Measurements from ENCODE around the gene ZFAND2B. TPM values are rescaled to one million over a fixed set of nuclear protein-coding genes. Genes with fewer than 3 reads are reported as not detected.
A peak's percentile ranks its signal among the peaks of the same experiment; 100 is the strongest.

Gene ZFAND2B
- total and polyA plus RNA-seq, 3 experiments from 2014 or later = 32.4 to 86.0 (median 36.8) TPM

- POLR2A ChIA-PET = interaction anchor here (0.5 to 11.9 kb wide), 10 partner anchors 10 to 842 kb away, joined by 3 to 164 read pairs (median 8); partner anchors contain the start of genes ABCB6, ANKZF1, ATG9A and CNPPD1
- H3K4me1 Mint-ChIP-seq = peaks cover 75 to 81% (median 78%) of the 10 kb centered on the region in 3 donors
- peaks cover 0 to 6% of the 10 kb centered on the region in 2 donors for H3K27me3 Mint-ChIP-seq
- Histone ChIP-seq H3K27ac (ENCODE audit: low read depth, low read length) (peak overlapping the region; percentile 69), H3K4me1 (ENCODE audit: insufficient read depth, low read length) (peaks cover 74% of the 10 kb centered on the region), H3K27me3 (ENCODE audit: insufficient read depth, low read length, poor library complexity, severe bottlenecking) (no peaks in the 10 kb centered on the region), H3K4me3 (ENCODE audit: low read length) (peak overlapping the region; percentile 56), H3K36me3 (ENCODE audit: insufficient read depth, low read length) (peaks cover 35% of the 10 kb centered on the region), H3K9me3 (ENCODE audit: low read length) (no peaks in the 10 kb centered on the region)
- peak overlapping the region; percentile 84 to 99 (median 90) for H3K4me3 Mint-ChIP-seq
- peaks cover 4 to 65% (median 25%) of the 10 kb centered on the region in 3 donors for H3K36me3 Mint-ChIP-seq
- H3K27ac Mint-ChIP-seq = peak overlapping the region; percentile 85 to 98 (median 94)
- peak; percentile 23 to 66 (median 61) for DNase-seq
- CTCF ChIA-PET = interaction anchor here (0.7 to 12.3 kb wide), 18 partner anchors 10 to 96 kb away, joined by 3 to 136 read pairs (median 4); partner anchors contain the start of genes ANKZF1, ATG9A, DNAJB2 and NHEJ1
- peaks cover 0 to 2% (median 0%) of the 10 kb centered on the region in 5 donors for H3K9me3 Mint-ChIP-seq
Observed at GRCh38 chr2:219249203-219249980, 42.8 kb downstream of the ZFAND2B start.

GRCh38 chr2:219250049-219250781 lies 43.6 kb downstream of the ZFAND2B start:
- peak overlapping the region; percentile 84 to 99 (median 90) for H3K4me3 Mint-ChIP-seq
- POLR2A ChIA-PET = interaction anchor here (1.3 to 11.9 kb wide), 7 partner anchors 10 to 74 kb away, joined by 4 to 164 read pairs (median 9); partner anchors contain the start of genes ABCB6, ANKZF1, ATG9A and CNPPD1
- H3K4me1 Mint-ChIP-seq = peaks cover 74 to 79% (median 78%) of the 10 kb centered on the region in 3 donors
- peaks cover 0 to 5% of the 10 kb centered on the region in 2 donors for H3K27me3 Mint-ChIP-seq
- no peaks in the 10 kb centered on the region for H3K27me3 ChIP-seq (ENCODE audit: insufficient read depth, low read length, poor library complexity, severe bottlenecking)
- peaks cover 70% of the 10 kb centered on the region for H3K4me1 ChIP-seq (ENCODE audit: insufficient read depth, low read length)
- peaks cover 35% of the 10 kb centered on the region for H3K36me3 ChIP-seq (ENCODE audit: insufficient read depth, low read length)
- CTCF ChIA-PET = interaction anchor here (0.7 to 12.3 kb wide), 17 partner anchors 11 to 96 kb away, joined by 3 to 136 read pairs (median 4); partner anchors contain the start of genes ANKZF1, ATG9A, DNAJB2 and NHEJ1
- H3K36me3 Mint-ChIP-seq = peaks cover 4 to 69% (median 25%) of the 10 kb centered on the region in 3 donors
- peak overlapping the region; percentile 85 to 98 (median 94) for H3K27ac Mint-ChIP-seq
- peak in 1 of 5 donors; percentile 44 for DNase-seq
- H3K27ac ChIP-seq (ENCODE audit: low read depth, low read length) = peak overlapping the region; percentile 69
- H3K9me3 ChIP-seq (ENCODE audit: low read length) = no peaks in the 10 kb centered on the region
- peaks cover 0 to 2% (median 0%) of the 10 kb centered on the region in 5 donors for H3K9me3 Mint-ChIP-seq
- peak overlapping the region; percentile 56 for H3K4me3 ChIP-seq (ENCODE audit: low read length)

- H3K27me3 Mint-ChIP-seq = peaks cover 0 to 4% of the 10 kb centered on the region in 2 donors
- H3K27ac Mint-ChIP-seq = peak overlapping the region; percentile 45 to 98 (median 94)
Observed at GRCh38 chr2:219251656-219252055, 45.1 kb downstream of the ZFAND2B start.

GRCh38 chr2:219252084-219252483 lies 45.5 kb downstream of the ZFAND2B start:
- Mint-ChIP-seq H3K36me3 (peaks cover 4 to 66% (median 25%) of the 10 kb centered on the region in 3 donors), H3K27ac (peak overlapping the region; percentile 85 to 98 (median 96)), H3K9me3 (no peaks in the 10 kb centered on the region), H3K4me1 (peaks cover 63 to 69% (median 64%) of the 10 kb centered on the region in 3 donors), H3K27me3 (peaks cover 0 to 4% of the 10 kb centered on the region in 2 donors), H3K4me3 (peak overlapping the region; percentile 84 to 99 (median 89))
- Histone ChIP-seq H3K4me3 (ENCODE audit: low read length) (peak overlapping the region; percentile 99), H3K27me3 (ENCODE audit: insufficient read depth, low read length, poor library complexity, severe bottlenecking) (no peaks in the 10 kb centered on the region), H3K36me3 (ENCODE audit: insufficient read depth, low read length) (peaks cover 35% of the 10 kb centered on the region), H3K4me1 (ENCODE audit: insufficient read depth, low read length) (peaks cover 55% of the 10 kb centered on the region), H3K27ac (ENCODE audit: low read depth, low read length) (peak overlapping the region; percentile 95), H3K9me3 (ENCODE audit: low read length) (no peaks in the 10 kb centered on the region)
- CTCF ChIA-PET = interaction anchor here (0.6 to 12.3 kb wide), 11 partner anchors 9 to 76 kb away, joined by 3 to 136 read pairs (median 5); partner anchors contain the start of genes ANKZF1, ATG9A and DNAJB2
- peak in 2 of 5 donors; percentile 14 to 57 for DNase-seq
- POLR2A ChIA-PET = interaction anchor here (0.5 to 11.9 kb wide), 9 partner anchors 9 to 871 kb away, joined by 3 to 164 read pairs (median 4); partner anchors contain the start of genes ABCB6, ANKZF1, ATG9A and CNPPD1

More at GRCh38 chr2:219251656-219252055, 45.1 kb downstream of the ZFAND2B start:
- peak overlapping the region; percentile 95 for H3K27ac ChIP-seq (ENCODE audit: low read depth, low read length)
- CTCF ChIA-PET = interaction anchor here (0.6 to 12.3 kb wide), 8 partner anchors 10 to 44 kb away, joined by 3 to 136 read pairs (median 6); partner anchors contain the start of genes ANKZF1, ATG9A and DNAJB2
- no peaks in the 10 kb centered on the region for H3K9me3 ChIP-seq (ENCODE audit: low read length)
- POLR2A ChIA-PET = interaction anchor here (0.5 to 11.9 kb wide), 8 partner anchors 10 to 871 kb away, joined by 3 to 164 read pairs (median 6); partner anchors contain the start of genes ABCB6, ANKZF1, ATG9A and CNPPD1
- H3K36me3 Mint-ChIP-seq = peaks cover 4 to 66% (median 25%) of the 10 kb centered on the region in 3 donors
- peaks cover 67 to 73% (median 68%) of the 10 kb centered on the region in 3 donors for H3K4me1 Mint-ChIP-seq
- DNase-seq = no peak
- H3K4me3 Mint-ChIP-seq = peak overlapping the region; percentile 84 to 99 (median 89)
- peaks cover 60% of the 10 kb centered on the region for H3K4me1 ChIP-seq (ENCODE audit: insufficient read depth, low read length)
- peak overlapping the region; percentile 99 for H3K4me3 ChIP-seq (ENCODE audit: low read length)
- peaks cover 35% of the 10 kb centered on the region for H3K36me3 ChIP-seq (ENCODE audit: insufficient read depth, low read length)
- H3K9me3 Mint-ChIP-seq = no peaks in the 10 kb centered on the region
- no peaks in the 10 kb centered on the region for H3K27me3 ChIP-seq (ENCODE audit: insufficient read depth, low read length, poor library complexity, severe bottlenecking)

GRCh38 chr2:219252570-219252899 lies 46.0 kb downstream of the ZFAND2B start:
- Mint-ChIP-seq H3K9me3 (no peaks in the 10 kb centered on the region), H3K27ac (peak overlapping the region; percentile 85 to 98 (median 96)), H3K4me3 (peak overlapping the region; percentile 84 to 99 (median 89)), H3K27me3 (peaks cover 0 to 4% of the 10 kb centered on the region in 2 donors), H3K36me3 (peaks cover 4 to 66% (median 25%) of the 10 kb centered on the region in 3 donors), H3K4me1 (peaks cover 58 to 65% (median 60%) of the 10 kb centered on the region in 3 donors)
- Histone ChIP-seq H3K4me1 (ENCODE audit: insufficient read depth, low read length) (peaks cover 51% of the 10 kb centered on the region), H3K9me3 (ENCODE audit: low read length) (no peaks in the 10 kb centered on the region), H3K4me3 (ENCODE audit: low read length) (peak overlapping the region; percentile 99), H3K27me3 (ENCODE audit: insufficient read depth, low read length, poor library complexity, severe bottlenecking) (no peaks in the 10 kb centered on the region), H3K27ac (ENCODE audit: low read depth, low read length) (peak overlapping the region; percentile 95), H3K36me3 (ENCODE audit: insufficient read depth, low read length) (peaks cover 35% of the 10 kb centered on the region)
- CTCF ChIA-PET = interaction anchor here (0.6 to 12.3 kb wide), 10 partner anchors 9 to 77 kb away, joined by 3 to 136 read pairs (median 6); partner anchors contain the start of genes ANKZF1, ATG9A and DNAJB2
- POLR2A ChIA-PET = interaction anchor here (0.6 to 11.9 kb wide), 9 partner anchors 13 to 970 kb away, joined by 3 to 164 read pairs (median 7); partner anchors contain the start of genes ABCB6, ANKZF1, ATG9A and CNPPD1
- DNase-seq = peak in 2 of 5 donors; percentile 23 to 70

- Mint-ChIP-seq H3K36me3 (peaks cover 4 to 60% (median 24%) of the 10 kb centered on the region in 3 donors), H3K27me3 (no peaks in the 10 kb centered on the region), H3K27ac (peak within 1 kb of the TSS; percentile 91 to 100 (median 96)), H3K4me3 (peak within 1 kb of the TSS; percentile 84 to 99 (median 89)), H3K9me3 (no peaks in the 10 kb centered on the region), H3K4me1 (peaks cover 52 to 59% (median 54%) of the 10 kb centered on the region in 3 donors)
- no peaks in the 10 kb centered on the region for H3K9me3 ChIP-seq (ENCODE audit: low read length)
- peaks cover 45% of the 10 kb centered on the region for H3K4me1 ChIP-seq (ENCODE audit: insufficient read depth, low read length)
- peaks cover 34% of the 10 kb centered on the region for H3K36me3 ChIP-seq (ENCODE audit: insufficient read depth, low read length)
- H3K4me3 ChIP-seq (ENCODE audit: low read length) = peak within 1 kb of the TSS; percentile 99
- peak within 1 kb of the TSS; percentile 95 for H3K27ac ChIP-seq (ENCODE audit: low read depth, low read length)
- POLR2A ChIA-PET = interaction anchor here (0.6 to 11.9 kb wide), 13 partner anchors 23 to 1037 kb away, joined by 3 to 164 read pairs (median 7); partner anchors contain the start of genes ABCB6, ANKZF1, ATG9A and CNPPD1
- CTCF ChIA-PET = interaction anchor here (0.6 to 12.3 kb wide), 14 partner anchors 8 to 99 kb away, joined by 3 to 136 read pairs (median 5); partner anchors contain the start of genes ABCB6, ANKZF1, ATG9A and DNAJB2
- peak; percentile 25 to 60 (median 48) for DNase-seq
- H3K27me3 ChIP-seq (ENCODE audit: insufficient read depth, low read length, poor library complexity, severe bottlenecking) = no peaks in the 10 kb centered on the region
Observed at GRCh38 chr2:219252900-219253752, 46.5 kb downstream of the ZFAND2B start, which contains the start of gene TUBA4B. Gene TUBA4B, plus strand, starts transcription at chr2:219253243. Its CDS starts 165 bp downstream, at chr2:219253408.

Measured in CD8-positive, alpha-beta memory T cell (primary cell).